ENCODE results near the gene FYN. TPM values are rescaled to one million over a fixed set of nuclear protein-coding genes. Genes with fewer than 3 reads are reported as not detected.

FYN gene
- total and polyA plus RNA-seq, 2 of the 13 experiments (the other 11 are each of a cell fraction or from before 2014, with no cell fraction given) = 15.5 to 24.6 TPM

DNA sequence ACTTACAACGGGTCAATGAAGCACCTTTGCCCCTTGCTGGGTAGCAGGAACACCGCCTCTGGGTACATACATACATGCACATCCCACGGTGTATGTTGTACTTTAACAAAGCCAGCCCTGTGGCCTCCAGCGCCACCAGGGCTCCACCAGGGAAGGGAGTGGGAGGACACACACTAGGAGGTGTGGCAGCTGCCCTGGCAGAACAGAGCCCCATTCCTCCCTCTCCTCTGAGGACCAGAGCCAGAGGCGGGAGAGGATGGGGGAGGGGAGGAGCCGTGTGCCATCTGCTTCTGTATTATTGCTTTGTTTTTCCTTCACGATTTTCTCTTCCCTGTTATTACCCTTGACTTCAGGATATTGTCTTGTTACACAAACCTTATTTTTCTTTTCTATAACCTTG lies 161.8 kb downstream of the FYN start:
- intact Hi-C loops (cut with micrococcal nuclease; ENCODE audit: unreplicated experiment) (no loop called here), in situ Hi-C loops (cut with HindIII; ENCODE audit: extremely low pct_ligation_motif_present, low pct_unique_long_range_greater_than_20kb) (loop anchor here (25.0 kb wide), 1 partner anchor 451 kb away; no protein-coding TSS in a partner anchor)
- Histone ChIP-seq H3K27me3 (ENCODE audit: control insufficient read depth in 1 of 2, insufficient read depth in 2 of 2, low read length in 2 of 2) (no peaks in the 10 kb centered on the region), H3K79me2 (ENCODE audit: insufficient read depth, low read length) (no peaks in the 10 kb centered on the region), H3K4me3 (replicated peaks in 1 of 3; ENCODE audit: insufficient read depth in 1 of 3, low read depth in 2 of 3, low read length in 3 of 3) (no peak overlapping the region), H3K9ac (ENCODE audit: insufficient read depth, low read depth, low read length) (no peak overlapping the region), H2AFZ (ENCODE audit: low read length) (no peak overlapping the region), H3K4me1 (ENCODE audit: insufficient read depth, low read length) (no peaks in the 10 kb centered on the region), H3K27ac (ENCODE audit: extremely low read length, insufficient read depth, low read length) (no peak overlapping the region), H3K4me2 (ENCODE audit: low read depth, low read length) (no peak overlapping the region), H3K36me3 (replicated peaks in 1 of 2; ENCODE audit: control insufficient read depth in 1 of 2, insufficient read depth in 2 of 2, low read length in 2 of 2) (no peaks in the 10 kb centered on the region; a peak in 1 of 5 replicates), H3K9me3 (ENCODE audit: low read length) (no peaks in the 10 kb centered on the region), H4K20me1 (ENCODE audit: insufficient read depth, low read length) (no peaks in the 10 kb centered on the region)
- ChIA-PET CTCF (ENCODE audit: low intra/inter-chr PET ratio, low total read pairs) (interaction anchor here (1.4 kb wide), 1 partner anchor 318 kb away, joined by 3 read pairs; no protein-coding TSS in a partner anchor), POLR2A (no interaction called here)
- peak; percentile 29; the same call in 2 of the 3 replicates for ATAC-seq
- no TSS peak for BruUV-seq (replicated peaks)
- DNase-seq (ENCODE audit: low spot score) = no peak
- WGBS (ENCODE audit: low lambda C conversion rate) = 66% methylated on average over 5 of the region's 7 CpGs
- no peak for FAIRE-seq
- peak; percentile 27 for TF ChIP-seq RBM22 (optimal IDR thresholded peaks at IDR 0.05; ENCODE audit: low read length)
- TF ChIP-seq, protein P1, sequence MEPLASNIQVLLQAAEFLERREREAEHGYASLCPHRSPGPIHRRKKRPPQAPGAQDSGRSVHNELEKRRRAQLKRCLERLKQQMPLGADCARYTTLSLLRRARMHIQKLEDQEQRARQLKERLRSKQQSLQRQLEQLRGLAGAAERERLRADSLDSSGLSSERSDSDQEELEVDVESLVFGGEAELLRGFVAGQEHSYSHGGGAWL (CRISPR knock-in tag; IDR thresholded peaks at IDR 0.05) = no peak
- no peak for TF ChIP-seq CHCHD3 (CRISPR knock-in tag; IDR thresholded peaks at IDR 0.05)

DNA sequence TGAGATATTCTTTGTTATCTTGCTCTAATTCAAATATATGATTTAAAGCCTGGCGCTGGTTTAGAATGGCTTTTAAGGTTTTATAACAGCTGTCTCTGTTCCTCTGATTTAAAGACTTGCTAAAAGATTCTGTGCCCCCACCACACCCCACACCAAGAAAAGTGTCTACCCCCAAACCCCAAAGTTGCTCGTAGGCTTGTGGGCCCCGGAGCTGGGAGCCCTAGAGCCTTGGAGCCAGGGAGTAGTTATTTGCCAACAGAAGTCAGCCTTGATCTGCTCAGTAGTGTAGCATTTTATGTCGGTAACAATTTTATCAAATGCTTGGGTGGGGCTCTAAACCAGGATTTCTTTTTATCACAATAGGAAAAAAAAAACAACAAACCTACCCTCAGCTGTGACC lies 162.3 kb downstream of the FYN start:
- no peak overlapping the region for H3K9ac ChIP-seq (ENCODE audit: insufficient read depth, low read depth, low read length)
- H3K27me3 ChIP-seq (ENCODE audit: control insufficient read depth in 1 of 2, insufficient read depth in 2 of 2, low read length in 2 of 2) = no peaks in the 10 kb centered on the region
- in situ Hi-C loops (cut with HindIII; ENCODE audit: extremely low pct_ligation_motif_present, low pct_unique_long_range_greater_than_20kb) (loop anchor here (25.0 kb wide), 1 partner anchor 451 kb away; no protein-coding TSS in a partner anchor), intact Hi-C loops (cut with micrococcal nuclease; ENCODE audit: unreplicated experiment) (loop anchor here (1.0 kb wide), 4 partner anchors 286 to 452 kb away; no protein-coding TSS in a partner anchor)
- no peaks in the 10 kb centered on the region for H4K20me1 ChIP-seq (ENCODE audit: insufficient read depth, low read length)
- POLR2A ChIA-PET = no interaction called here
- no peaks in the 10 kb centered on the region; a peak in 1 of 5 replicates for H3K36me3 ChIP-seq (replicated peaks in 1 of 2; ENCODE audit: control insufficient read depth in 1 of 2, insufficient read depth in 2 of 2, low read length in 2 of 2)
- no peak overlapping the region for H2AFZ ChIP-seq (ENCODE audit: low read length)
- CTCF ChIA-PET (ENCODE audit: low intra/inter-chr PET ratio, low total read pairs) = interaction anchor here (2.1 to 2.8 kb wide), 3 partner anchors 286 to 333 kb away, joined by 17 to 42 read pairs (median 35); no protein-coding TSS in a partner anchor
- H3K27ac ChIP-seq (ENCODE audit: extremely low read length, insufficient read depth, low read length) = no peak overlapping the region
- ATAC-seq = no peak
- FAIRE-seq = no peak
- H3K79me2 ChIP-seq (ENCODE audit: insufficient read depth, low read length) = no peaks in the 10 kb centered on the region
- no peak for DNase-seq (ENCODE audit: low spot score)
- TF ChIP-seq RBM39 (IDR thresholded peaks at IDR 0.05; ENCODE audit: low read depth, low read length, poor library complexity, severe bottlenecking) (no peak), ZNF230 (CRISPR knock-in tag; IDR thresholded peaks at IDR 0.05) (no peak), FOSL1 (CRISPR knock-in tag; IDR thresholded peaks at IDR 0.05; ENCODE audit: borderline replicate concordance) (no peak), ZNF543 (CRISPR knock-in tag; IDR thresholded peaks at IDR 0.05) (no peak), ZNF761 (CRISPR knock-in tag; conservative IDR thresholded peaks at IDR 0.05) (no peak), SKI (IDR thresholded peaks at IDR 0.05; ENCODE audit: partially characterized antibody) (no peak), ZNF343 (CRISPR knock-in tag; IDR thresholded peaks at IDR 0.05) (no peak)
- TF ChIP-seq, protein P2, sequence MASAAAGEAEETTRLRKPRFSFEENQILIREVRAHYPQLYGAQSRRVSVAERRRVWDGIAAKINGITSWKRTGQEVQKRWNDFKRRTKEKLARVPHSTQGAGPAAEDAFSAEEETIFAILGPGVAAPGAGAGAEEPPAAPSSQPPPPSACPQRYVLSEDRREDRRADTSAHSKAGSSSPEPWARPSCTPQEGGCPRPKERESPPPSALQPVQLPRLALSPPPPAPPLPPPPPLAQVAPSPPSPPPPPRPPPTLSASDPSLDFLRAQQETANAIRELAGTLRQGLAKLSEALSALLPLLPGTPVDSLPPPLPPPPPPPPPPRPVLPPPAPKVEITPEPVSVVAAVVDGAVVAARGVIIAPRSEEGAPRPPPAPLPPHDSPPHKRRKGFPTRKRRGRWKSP (CRISPR knock-in tag; IDR thresholded peaks at IDR 0.05) = no peak
- TF ChIP-seq, protein P3, sequence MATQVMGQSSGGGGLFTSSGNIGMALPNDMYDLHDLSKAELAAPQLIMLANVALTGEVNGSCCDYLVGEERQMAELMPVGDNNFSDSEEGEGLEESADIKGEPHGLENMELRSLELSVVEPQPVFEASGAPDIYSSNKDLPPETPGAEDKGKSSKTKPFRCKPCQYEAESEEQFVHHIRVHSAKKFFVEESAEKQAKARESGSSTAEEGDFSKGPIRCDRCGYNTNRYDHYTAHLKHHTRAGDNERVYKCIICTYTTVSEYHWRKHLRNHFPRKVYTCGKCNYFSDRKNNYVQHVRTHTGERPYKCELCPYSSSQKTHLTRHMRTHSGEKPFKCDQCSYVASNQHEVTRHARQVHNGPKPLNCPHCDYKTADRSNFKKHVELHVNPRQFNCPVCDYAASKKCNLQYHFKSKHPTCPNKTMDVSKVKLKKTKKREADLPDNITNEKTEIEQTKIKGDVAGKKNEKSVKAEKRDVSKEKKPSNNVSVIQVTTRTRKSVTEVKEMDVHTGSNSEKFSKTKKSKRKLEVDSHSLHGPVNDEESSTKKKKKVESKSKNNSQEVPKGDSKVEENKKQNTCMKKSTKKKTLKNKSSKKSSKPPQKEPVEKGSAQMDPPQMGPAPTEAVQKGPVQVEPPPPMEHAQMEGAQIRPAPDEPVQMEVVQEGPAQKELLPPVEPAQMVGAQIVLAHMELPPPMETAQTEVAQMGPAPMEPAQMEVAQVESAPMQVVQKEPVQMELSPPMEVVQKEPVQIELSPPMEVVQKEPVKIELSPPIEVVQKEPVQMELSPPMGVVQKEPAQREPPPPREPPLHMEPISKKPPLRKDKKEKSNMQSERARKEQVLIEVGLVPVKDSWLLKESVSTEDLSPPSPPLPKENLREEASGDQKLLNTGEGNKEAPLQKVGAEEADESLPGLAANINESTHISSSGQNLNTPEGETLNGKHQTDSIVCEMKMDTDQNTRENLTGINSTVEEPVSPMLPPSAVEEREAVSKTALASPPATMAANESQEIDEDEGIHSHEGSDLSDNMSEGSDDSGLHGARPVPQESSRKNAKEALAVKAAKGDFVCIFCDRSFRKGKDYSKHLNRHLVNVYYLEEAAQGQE (IDR thresholded peaks at IDR 0.05; ENCODE audit: borderline replicate concordance in 1 of 2, low read depth in 1 of 2, low read length in 2 of 2) = no peak
- WGBS (ENCODE audit: low lambda C conversion rate) = 89% methylated on average over 4 of the region's 4 CpGs
- no peaks in the 10 kb centered on the region for H3K4me1 ChIP-seq (ENCODE audit: insufficient read depth, low read length)
- no peaks in the 10 kb centered on the region for H3K9me3 ChIP-seq (ENCODE audit: low read length)
- no peak overlapping the region for H3K4me2 ChIP-seq (ENCODE audit: low read depth, low read length)
- no TSS peak for BruUV-seq (replicated peaks)
- no peak overlapping the region for H3K4me3 ChIP-seq (replicated peaks in 1 of 3; ENCODE audit: insufficient read depth in 1 of 3, low read depth in 2 of 3, low read length in 3 of 3)

Data from HepG2 (cell line).